OCI-LY3 (cell line): ENCODE results near the gene TCF7.

Experiments used
- EZH2phosphoT487 ChIP-seq: fragments of 200-600 bp; shearing (Covaris generic); IDR thresholded peaks from 2 replicates; pipeline ENCODE4 v1.6.1; 2018; ENCODE audit warnings: antibody characterized with exemption, mixed run types, low read depth
- TF ChIP-seq, protein P1 (sequence below): fragments of 200-600, 300-600 bp; sonication (generic); IDR thresholded peaks from 2 replicates; pipeline ENCODE4 v1.5.1; 2014; ENCODE audit warnings: antibody characterized with exemption, low read length, low read depth

DNA sequence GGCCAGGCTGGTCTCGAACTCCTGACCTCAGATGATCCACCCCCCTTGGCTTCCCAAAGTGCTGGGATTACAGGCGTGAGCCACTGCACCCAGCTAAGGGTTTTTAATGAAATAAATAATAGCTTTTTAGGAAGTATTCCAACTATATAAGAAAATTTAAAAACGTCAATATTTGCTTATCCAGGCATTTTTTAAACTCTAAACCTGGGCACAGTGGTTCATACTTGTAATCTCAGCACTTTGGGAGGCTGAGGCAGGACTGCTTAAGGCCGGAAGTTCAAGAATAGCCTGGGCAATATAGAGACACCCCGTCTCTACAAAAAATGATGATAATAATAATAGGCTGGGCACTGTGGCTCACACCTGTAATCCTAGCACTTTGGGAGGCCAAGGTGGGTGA lies 48.1 kb downstream of the TCF7 start:
- TF ChIP-seq, protein P1, sequence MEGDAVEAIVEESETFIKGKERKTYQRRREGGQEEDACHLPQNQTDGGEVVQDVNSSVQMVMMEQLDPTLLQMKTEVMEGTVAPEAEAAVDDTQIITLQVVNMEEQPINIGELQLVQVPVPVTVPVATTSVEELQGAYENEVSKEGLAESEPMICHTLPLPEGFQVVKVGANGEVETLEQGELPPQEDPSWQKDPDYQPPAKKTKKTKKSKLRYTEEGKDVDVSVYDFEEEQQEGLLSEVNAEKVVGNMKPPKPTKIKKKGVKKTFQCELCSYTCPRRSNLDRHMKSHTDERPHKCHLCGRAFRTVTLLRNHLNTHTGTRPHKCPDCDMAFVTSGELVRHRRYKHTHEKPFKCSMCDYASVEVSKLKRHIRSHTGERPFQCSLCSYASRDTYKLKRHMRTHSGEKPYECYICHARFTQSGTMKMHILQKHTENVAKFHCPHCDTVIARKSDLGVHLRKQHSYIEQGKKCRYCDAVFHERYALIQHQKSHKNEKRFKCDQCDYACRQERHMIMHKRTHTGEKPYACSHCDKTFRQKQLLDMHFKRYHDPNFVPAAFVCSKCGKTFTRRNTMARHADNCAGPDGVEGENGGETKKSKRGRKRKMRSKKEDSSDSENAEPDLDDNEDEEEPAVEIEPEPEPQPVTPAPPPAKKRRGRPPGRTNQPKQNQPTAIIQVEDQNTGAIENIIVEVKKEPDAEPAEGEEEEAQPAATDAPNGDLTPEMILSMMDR: no peak
- no peak for TF ChIP-seq EZH2phosphoT487
